ENCODE results near the gene NCOA5.
A peak's percentile ranks its signal among the peaks of the same experiment; 100 is the strongest.

NCOA5 gene

DNA sequence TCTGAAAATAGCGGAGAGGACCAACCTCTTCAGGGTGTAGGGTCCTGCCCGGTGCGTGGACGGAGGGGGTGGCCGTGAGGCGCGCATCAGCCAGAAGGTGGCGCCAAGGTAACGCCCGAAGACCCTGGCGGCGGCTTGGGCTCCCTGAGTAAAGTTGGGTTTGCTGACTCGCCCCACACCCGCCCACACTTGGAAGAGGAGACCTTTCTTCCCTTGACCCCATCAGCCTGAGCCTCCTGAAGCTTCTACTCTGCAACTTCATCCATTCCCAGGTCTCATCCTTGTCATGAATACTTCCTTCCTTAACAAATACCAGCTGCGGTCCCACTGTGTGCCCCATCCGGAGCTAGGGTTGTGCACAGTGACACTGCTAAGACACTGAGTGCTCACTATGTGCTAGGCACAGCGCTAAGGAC is 43.0 kb upstream of the NCOA5 start:
- TF ChIP-seq, protein P1, sequence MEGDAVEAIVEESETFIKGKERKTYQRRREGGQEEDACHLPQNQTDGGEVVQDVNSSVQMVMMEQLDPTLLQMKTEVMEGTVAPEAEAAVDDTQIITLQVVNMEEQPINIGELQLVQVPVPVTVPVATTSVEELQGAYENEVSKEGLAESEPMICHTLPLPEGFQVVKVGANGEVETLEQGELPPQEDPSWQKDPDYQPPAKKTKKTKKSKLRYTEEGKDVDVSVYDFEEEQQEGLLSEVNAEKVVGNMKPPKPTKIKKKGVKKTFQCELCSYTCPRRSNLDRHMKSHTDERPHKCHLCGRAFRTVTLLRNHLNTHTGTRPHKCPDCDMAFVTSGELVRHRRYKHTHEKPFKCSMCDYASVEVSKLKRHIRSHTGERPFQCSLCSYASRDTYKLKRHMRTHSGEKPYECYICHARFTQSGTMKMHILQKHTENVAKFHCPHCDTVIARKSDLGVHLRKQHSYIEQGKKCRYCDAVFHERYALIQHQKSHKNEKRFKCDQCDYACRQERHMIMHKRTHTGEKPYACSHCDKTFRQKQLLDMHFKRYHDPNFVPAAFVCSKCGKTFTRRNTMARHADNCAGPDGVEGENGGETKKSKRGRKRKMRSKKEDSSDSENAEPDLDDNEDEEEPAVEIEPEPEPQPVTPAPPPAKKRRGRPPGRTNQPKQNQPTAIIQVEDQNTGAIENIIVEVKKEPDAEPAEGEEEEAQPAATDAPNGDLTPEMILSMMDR (conservative IDR thresholded peaks at IDR 0.05; ENCODE audit: control insufficient read depth, insufficient read depth, low read depth, low read length): peak; percentile 67
- DNase-seq (ENCODE audit: low read depth): peak; percentile 55

DNA sequence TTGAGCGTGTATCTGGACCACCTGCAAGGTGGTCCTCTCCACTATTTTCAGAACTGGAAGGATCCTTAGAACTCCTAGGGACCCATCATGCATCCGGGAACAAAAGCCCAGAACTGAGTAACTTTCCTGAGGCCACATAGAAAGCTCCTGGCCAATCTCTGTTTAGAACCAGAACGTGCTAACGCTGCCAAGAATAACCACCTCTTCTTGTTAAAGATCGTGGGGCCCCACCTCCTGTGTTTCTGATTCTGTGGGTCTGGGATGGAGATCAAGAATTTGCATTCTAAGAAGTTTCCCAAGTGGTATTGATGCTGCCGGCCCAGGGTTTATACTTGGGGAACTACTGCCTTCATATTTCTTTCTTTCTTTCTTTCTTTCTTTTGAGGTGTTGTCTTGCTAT is 41.6 kb upstream of the NCOA5 start:
- TF ChIP-seq, protein P1 (conservative IDR thresholded peaks at IDR 0.05; ENCODE audit: control insufficient read depth, insufficient read depth, low read depth, low read length): no peak
- DNase-seq (ENCODE audit: low read depth): peak; percentile 41
- H3K4me3 ChIP-seq (ENCODE audit: control insufficient read depth, low read depth, low read length): no peak overlapping the region

More for the DNA sequence above, 43.0 kb upstream of the NCOA5 start:
- no peak overlapping the region for H3K4me3 ChIP-seq (ENCODE audit: control insufficient read depth, low read depth, low read length)

DNA sequence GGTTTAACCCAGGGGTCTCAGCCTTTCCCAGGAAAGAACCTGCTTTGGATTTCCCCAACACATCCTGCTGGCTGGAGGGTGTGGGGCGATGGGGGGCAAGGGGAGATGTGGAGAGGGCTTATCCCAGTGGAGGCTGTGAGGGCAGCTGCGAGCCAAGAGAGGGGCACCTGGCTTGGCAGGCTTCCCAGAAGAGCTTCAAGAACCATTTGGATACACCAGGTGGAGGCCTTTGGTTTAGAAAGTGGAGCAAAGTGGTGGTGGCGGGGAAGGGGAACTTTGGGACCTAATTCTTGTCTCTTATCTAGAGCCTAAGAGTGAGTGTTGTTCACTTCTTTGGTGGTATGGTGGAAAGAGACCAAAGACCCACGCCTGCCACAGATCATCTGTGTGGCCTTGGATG is 40.8 kb upstream of the NCOA5 start:
- H3K4me3 ChIP-seq (ENCODE audit: control insufficient read depth, low read depth, low read length): no peak overlapping the region
- no peak for DNase-seq (ENCODE audit: low read depth)
- TF ChIP-seq, protein P1 (conservative IDR thresholded peaks at IDR 0.05; ENCODE audit: control insufficient read depth, insufficient read depth, low read depth, low read length): no peak

DNA sequence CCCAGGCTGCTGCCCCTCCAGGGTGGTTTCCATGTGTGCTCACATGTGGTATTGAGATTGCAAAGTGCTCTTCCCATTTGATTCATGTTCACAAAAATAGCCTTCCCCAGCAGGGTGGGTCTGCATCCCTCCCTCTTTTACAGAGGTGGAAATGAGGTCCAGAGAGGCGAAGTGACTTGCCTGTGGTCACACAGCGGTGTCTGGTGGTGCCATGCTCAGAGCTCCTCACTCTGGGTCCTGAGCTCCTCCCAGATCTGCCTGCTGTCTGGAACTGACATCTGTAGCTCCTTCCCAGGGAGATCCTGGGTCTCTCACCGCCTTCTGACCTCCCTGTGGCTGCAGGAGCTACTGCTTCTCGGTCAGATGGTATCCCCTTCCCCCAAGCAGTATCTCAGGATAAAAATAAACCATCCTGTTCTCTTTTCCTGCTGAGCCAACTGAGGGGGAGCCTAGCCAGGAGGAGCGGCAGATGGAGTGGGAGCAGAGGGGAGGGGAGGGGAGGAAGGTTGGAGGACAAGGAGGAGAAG is 40.3 kb upstream of the NCOA5 start:
- H3K4me3 ChIP-seq (ENCODE audit: control insufficient read depth, low read depth, low read length): no peak overlapping the region
- TF ChIP-seq, protein P1 (conservative IDR thresholded peaks at IDR 0.05; ENCODE audit: control insufficient read depth, insufficient read depth, low read depth, low read length): no peak
- DNase-seq (ENCODE audit: low read depth): no peak

DNA sequence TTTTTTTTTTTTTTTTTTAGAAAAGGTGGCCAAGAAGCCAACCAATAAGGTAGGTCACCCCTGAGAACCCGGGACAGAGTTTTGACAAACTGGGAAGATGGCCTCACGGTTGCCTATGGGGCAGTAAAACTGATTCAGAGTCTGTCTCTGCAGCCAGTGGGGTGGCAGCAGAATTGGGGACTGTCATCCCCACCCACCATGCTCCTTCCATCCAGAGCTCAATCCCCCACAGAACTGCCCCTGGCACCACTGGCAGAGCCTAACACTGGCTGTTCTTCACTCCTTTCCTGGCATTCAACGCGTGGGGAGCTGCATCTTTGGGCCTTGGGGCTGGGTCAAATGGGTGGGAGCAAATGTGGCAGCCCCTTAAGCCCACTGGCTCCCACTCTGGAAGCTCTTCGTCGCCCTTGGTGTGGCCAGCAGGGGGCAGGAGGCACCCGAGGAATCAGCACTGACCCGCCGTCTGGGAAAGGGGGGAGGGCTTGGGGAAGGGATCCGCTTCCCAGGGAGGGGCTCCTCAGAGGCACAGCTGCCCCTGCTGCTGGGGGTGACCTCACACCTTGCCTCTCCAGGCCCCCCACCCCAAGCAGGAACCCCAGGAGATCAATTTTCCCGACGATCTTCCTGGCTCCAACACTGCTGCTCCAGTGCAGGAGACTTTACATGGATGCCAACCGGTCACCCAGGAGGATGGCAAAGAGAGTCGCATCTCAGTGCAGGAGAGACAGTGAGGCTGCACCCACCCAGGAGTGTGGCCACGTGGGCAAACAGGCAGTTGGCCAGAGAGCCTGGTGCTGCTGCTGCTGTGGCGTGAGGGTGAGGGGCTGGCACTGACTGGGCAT is 38.8 kb upstream of the NCOA5 start:
- no peak for DNase-seq (ENCODE audit: low read depth)
- no peak overlapping the region for H3K4me3 ChIP-seq (ENCODE audit: control insufficient read depth, low read depth, low read length)
- TF ChIP-seq, protein P1 (conservative IDR thresholded peaks at IDR 0.05; ENCODE audit: control insufficient read depth, insufficient read depth, low read depth, low read length): peak; percentile 47

DNA sequence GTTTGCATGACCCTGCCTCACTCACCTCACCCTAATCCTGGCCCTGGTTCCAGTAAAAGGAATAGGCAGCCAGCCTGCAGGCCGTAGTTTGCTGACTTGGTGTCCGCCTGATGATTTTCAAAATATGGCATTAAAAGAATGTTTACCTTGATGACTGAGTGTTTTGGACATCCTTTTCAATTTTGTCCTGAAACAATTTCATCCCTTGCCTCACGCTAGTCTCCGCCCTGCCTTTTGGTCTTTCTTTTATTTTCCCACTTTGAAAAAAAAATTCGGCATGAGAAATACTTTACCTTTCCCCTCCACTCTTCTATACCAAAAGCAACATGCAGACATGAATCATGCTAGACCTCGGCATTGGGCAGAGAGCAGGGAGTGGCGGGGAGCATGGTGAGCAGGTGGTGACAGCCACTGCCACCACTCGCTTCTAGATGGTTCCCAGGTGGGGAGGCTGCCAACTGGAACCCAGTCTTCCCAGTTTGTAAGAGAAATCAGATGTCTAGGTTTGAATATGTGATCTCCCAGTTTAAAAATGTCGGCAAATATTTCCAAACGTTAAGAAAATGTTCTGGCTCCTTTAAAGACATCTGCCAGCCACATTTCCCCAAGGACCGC is 37.7 kb upstream of the NCOA5 start:
- H3K4me3 ChIP-seq (ENCODE audit: control insufficient read depth, low read depth, low read length): no peak overlapping the region
- no peak for DNase-seq (ENCODE audit: low read depth)
- TF ChIP-seq, protein P1 (conservative IDR thresholded peaks at IDR 0.05; ENCODE audit: control insufficient read depth, insufficient read depth, low read depth, low read length): no peak

Data from fibroblast of mammary gland (primary cell).